Left forelimb (tissue), 1 donor: Measurements from ENCODE around the gene DNASE1L3.
A peak's percentile ranks its signal among the peaks of the same experiment; 100 is the strongest.

Experiments used
- DNase-seq: peaks from one replicate; pipeline ENCODE4 v3.0.0-alpha.2; 2018; ENCODE audit warnings: low spot score

Gene DNASE1L3

DNA sequence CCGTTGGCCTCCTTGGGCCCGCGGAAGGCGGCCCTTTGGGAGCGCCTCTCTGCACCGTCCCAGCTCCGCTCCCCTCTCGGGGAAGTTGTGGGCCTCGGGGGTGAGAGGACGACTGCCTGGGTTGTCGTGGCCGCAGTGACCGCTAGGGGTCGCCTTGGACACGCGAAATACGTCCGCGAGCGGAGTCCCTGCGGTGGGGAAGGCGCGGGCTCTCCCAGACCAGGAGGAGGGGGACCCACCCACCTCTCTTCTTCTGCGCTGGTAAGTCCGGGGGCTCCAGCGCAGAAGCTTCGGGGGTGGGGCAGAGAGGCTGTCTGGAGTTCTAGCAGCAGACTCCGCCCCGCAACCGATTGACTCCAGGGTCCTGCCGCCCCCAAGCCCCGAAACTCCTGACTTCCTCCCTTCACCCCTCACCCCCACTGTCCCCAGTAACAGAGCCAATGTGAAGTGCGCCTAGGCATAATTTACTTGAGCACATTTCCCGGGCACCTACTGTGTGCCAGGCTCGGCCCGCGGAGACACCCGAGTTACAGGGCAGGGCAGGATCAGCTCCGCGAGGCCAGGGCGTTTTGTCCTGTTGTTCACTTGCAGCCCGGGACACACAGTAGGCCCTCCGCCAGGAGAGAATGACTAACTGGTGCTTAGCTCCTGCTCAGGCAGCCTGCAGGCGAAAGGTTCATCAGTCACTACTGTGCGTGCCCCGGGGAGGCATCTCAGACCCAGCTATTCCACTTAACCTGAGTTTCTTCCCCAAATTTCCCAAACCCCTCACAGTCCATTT, 32.8 kb downstream of the DNASE1L3 start:
- DNase-seq = peak; percentile 93

DNA sequence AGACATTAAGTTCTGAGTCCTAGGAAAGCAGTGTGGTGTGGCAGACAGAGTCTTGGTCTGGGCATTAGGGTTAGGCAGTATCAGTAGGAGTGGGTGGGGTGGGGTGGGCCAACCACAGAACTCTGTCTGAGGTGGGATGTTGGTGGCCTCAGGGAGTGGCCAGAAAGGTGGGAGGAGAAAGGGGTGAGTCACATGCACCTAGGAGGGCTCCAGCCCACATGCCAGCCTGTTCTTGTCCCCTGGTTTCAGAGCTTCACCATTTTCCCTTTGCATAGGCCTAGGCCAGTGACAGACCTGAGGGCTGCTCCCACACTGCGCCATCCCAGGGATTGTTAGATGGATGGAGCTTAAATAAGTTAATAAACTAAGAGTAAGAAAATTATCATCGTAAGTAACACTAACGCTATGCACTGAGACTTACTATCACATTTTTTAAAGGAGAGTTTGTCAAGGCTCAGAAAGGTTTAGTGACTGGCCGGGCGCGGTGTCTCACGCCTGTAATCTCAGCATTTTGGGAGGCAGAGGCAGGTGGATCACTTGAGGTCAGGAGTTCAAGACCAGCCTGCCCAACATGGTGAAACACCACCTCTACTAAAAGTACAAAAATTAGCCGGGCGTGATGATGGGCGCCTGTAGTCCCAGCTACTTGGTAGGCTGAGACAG, 33.8 kb downstream of the DNASE1L3 start:
- no peak for DNase-seq

DNA sequence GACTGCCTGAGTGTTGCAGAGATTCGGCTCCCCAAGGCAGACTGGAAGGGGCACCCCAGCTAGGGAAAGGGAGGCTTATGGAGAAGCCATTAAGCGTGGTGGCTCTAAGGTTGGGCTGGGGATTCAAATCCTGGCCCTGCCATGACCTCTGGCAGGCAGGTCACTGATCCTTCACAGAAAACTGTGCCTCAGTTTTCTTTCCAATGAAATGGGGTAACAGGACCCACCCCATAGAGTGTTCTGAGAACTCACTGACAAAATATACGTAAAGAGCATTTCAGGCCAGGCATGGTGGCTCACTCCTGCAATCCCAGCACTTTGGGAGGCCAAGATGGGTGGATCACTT, 34.6 kb downstream of the DNASE1L3 start:
- DNase-seq = no peak

DNA sequence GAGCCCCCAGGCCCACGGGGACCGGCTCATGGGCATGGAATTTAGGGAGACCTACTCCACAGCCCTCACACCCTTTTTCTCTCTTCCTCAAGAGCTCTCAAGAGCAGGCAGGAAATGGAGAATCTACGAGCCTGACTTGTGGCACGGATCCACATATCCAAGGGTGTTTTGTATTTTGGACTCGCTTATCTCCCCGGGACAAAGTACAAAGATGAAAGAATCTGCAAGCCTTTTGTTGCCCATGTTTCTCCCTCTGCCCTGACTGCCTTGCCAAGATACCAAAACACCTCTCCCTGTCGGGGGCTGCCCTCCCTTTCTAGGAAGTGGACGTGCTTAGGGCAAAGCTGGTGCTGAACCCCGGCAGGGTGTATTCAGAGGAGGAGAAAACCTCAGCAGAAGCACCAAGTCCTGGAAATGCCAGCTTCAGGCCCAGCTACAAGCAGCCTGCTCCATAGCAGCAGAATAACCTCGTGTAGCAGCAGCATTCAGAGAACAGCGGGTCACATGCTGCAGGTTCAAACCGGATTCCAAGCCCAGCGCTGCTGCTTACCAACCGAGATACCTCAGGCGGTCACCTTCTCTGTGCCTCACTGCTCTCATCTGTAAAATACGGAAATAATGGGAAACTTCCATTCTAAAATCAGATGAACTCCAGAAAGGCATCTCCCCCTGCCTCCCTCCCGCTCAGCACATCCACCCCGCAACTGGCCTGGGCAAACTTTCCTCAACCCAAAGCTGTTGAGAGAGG, 35.2 kb downstream of the DNASE1L3 start:
- DNase-seq = no peak

DNA sequence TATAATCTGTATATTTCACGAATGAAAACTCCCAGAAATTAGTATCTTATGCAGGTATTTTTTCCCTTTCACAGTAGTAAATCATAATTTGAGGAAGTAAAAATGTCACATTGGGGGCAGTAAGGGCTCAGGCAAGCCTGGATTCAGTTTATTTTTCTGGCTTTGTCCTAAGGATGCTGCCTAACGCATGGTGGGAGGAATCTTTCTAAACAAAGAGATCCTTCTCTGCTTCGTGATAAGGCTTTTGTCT, 35.7 kb downstream of the DNASE1L3 start:
- no peak for DNase-seq

DNA sequence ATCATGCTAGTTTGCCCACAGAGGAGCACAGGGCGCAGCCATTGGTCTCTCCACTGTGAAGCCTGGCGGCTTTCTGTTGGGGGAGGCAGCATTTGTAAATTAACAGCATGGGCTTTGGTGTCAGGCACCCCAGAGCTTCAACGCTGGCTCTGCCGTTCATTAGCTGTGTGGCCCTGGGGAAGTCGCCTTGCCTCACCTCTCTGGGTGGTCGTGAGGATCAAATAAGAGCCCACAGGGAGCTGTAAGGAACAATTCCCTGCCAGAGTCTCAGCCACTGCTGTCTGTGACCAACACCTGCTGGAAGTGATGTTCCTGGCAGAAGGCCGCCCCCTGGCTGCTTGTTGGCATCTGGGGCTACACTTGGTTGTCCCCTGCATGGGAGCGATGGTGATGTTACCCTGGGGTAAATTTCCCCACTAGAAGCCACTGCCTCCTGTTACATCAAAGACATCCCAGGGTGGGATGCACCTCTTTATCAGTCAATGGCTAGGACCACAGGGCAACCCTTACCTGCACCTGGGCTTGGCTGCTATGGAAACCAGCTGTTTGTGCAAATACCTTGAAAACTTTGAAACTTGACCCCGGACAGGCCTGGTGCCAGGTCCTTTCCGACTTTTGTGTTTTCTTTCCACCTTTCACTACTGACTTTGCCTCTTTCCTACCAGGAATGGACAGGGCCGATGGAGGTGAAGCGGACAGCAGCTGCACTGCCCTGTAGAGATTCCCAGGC, 36.9 kb downstream of the DNASE1L3 start:
- no peak for DNase-seq

DNA sequence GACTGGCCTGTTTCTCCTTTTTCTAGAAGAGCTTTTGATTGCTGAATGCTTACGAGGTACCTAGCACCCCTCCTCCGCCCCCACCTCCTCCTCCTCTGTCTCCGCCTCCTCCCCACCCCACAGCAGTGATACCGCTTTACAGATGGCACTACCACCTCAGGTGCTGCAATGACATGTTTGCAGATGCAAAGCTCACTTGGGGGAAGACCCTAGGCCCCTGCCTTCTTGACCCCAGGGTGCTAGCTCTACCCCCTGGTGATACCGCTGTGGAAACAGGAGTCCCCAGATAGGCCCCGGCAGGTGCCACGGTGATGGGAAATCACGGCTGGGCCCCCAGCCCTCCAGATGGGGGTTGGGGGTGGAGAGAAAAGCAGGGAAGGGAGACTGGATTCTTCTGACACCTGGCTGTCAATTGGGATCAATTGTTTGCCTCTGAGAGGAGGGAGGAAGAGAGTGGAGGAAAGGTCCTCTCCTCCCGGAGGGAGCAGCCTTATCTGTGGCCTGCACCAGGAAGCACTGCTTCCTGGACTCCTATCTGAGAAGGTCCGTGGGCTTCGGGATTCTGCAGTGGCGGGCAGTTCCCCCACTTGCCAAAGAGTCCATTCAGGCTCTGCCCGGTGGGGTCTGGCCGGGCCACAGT, 37.6 kb downstream of the DNASE1L3 start:
- DNase-seq = no peak

DNA sequence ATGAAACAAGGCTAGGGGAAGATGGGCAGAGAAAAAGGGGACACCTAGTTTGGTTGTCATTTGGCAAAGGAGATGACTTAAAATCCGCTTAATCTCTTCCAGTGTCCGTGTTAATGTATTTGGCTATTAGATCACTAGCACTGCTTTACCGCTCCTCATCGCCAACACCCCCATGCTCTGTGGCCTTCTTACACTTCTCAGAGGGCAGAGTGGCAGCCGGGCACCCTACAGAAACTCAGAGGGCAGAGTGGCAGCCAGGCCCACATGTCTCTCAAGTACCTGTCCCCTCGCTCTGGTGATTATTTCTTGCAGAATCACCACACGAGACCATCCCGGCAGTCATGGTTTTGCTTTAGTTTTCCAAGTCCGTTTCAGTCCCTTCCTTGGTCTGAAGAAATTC, 39.6 kb downstream of the DNASE1L3 start:
- no peak for DNase-seq

DNA sequence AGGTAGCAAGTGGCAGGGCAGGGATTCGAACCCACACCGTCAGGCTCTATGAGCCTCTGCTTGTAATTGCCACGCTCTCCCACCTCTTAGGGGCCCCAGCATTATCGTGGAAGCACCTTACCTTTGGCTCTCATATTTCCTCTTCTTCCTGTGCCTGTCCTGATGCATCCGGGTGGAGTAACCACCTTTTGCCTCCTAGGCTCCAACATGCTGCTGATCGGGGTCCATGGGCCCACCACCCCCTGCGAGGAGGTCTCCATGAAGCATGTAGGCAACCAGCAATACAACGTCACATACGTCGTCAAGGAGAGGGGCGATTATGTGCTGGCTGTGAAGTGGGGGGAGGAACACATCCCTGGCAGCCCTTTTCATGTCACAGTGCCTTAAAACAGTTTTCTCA, 40.4 kb downstream of the DNASE1L3 start:
- DNase-seq = no peak

DNA sequence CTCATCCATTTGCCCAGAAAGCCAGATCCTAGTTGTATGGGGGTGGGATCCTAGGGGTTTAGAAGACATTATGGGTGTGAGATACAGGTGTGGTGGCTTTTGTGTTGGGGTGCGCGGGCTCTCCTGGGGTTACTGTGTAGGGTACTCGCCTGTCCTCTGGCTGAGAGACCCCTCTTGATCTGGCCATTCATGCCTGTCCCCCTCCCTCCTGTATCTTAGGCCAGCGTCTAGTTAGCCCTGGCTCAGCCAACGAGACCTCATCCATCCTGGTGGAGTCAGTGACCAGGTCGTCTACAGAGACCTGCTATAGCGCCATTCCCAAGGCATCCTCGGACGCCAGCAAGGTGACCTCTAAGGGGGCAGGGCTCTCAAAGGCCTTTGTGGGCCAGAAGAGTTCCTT, 41.4 kb downstream of the DNASE1L3 start:
- DNase-seq = no peak

DNA sequence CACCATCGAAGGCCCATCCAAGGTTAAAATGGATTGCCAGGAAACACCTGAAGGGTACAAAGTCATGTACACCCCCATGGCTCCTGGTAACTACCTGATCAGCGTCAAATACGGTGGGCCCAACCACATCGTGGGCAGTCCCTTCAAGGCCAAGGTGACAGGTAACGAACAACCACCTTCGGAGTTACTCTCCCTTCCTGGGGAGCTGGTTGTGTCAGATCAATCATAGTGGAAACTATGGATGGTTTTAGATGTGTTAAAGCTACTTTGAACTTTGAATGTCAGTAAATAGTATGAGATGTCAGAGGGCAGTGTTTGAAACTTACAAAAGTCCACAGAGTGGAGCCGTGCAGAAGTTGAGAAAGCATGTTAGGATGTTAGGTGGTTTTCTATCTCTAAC, 42.3 kb downstream of the DNASE1L3 start:
- no peak for DNase-seq

DNA sequence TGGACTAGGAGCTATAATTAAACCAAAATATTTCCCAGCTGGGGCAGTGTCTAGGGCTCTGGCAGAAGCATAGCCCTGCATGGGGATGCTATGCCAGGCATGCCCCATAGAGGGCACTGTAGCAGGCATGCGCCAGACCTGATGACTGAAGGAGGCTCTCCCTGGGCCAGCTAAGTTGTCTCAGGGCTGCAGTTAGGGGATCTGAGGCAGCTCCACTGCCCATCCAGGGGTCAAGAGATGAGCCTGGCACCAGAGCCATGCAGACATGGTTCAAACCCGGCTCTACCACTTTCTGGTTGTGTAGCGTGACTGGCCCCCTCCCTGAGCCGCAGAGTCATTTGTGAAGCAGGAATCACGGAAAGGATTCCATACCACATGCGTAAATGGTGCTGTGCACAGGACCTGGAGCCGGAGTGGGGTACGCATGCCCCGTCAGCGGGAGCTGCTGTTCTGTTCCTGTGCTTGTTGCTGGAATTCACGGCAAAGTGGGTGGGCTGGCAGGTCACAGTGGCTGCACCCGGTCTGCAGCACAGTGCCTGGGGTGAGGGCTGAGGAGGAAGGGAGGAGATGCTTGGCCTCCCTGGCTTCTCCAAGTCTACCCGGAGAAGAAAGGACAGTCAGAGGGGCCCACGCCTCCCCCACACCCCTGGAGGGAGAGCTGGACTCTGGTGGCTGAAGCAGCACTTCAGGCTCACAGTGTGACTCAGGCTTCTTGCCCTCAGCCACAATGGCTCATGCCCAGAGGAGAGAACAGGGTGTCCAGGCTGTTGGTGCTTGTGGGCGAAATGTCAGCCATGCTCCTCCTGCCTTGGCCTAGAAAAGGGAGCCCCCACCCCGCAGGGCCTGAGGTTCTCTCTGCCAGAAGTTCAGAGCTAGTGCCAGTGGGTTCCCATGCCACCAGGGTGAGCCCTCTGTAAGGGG, 43.1 kb downstream of the DNASE1L3 start:
- no peak for DNase-seq

DNA sequence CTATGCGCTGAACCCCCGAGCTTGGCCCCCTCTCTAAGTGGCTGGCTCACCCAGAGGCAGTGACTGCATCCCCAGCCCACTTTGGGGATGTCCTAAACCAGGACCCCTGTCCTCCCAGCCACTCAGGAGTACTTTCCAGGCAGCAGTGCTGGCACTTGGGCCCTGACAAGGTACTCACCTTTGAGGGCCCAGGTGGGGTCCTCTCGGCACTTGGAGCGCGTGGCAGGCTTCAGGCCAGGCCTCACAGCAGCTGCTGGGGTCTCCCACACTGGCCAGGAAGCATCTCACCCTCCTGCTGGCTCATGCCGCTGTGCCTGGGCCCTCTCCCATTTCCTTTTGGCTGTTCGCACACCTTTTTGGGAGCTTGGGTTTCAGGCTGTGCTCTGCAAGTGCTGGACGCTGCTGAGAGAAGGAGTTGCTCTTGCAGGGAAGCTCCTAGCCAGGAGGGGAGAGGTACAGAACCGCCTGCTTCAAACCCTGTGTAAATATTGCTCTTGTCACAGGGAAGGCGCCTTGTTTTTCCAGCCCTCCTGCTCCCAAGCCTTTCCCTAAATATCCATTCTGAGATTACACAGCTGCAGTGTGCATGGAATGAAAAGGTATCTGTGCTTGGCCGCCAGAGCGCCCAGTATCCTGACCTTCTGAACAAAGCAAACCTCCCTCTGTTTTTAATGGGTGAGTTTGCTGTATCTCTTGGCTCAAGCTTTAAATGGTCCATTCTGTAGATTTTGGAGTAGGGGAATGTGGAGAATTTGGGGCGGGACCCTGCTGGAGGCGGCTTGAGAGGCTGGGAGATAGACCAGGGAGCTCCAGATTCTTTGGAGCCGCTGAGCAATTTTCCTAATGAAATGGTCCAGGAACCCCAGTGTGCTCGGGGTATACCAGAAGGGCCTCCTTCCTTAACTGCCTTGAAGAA, 45.6 kb downstream of the DNASE1L3 start:
- no peak for DNase-seq

DNA sequence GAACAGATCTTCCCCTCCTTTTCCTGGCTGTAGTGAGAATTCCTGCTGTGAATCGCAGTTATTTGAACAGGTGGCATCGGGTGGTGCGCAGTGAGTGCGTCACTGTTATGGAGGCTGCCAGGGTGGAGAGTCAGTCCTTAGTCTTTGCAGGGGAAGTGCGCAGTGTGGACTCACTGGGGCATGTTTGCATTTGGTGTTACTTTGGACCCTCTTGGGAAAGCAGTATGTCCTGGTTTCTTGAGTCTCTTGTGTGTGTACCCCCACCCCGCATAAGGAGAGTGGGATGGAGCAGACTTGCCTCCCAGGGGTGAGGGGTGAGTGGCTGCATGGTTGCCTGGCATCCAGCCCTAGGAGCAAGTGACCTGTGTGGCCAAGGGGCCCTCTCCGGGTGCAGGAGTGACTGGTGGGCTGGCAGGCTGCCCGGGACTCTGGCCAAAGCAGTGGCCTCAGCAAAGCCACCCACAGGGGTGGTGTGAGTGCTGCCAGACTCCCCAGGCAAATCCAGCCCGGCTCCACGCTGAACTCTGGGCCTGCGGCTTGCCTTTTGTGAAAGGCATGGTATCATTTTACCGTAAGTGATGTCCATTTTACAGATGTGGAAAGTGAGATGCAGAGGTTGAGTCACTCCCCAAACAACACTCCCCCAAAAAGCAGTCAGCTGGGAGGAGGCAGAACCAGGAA, 46.4 kb downstream of the DNASE1L3 start:
- no peak for DNase-seq

DNA sequence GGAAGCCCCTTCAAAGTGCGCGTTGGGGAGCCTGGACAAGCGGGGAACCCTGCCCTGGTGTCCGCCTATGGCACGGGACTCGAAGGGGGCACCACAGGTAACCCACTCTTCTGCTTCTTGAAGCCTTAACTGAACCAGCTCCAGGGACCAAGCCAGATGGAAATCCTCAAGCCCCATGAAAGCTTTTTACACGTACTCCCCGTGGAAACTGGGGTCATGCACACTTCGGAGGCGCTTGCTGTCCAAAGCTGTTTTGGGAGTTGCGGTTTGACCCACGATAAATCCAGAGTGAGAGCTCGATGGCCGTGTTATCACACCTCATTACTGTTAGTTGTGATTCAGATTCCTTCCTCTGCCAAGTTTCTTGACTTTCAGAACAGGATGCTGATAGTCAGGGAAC, 47.5 kb downstream of the DNASE1L3 start:
- no peak for DNase-seq

DNA sequence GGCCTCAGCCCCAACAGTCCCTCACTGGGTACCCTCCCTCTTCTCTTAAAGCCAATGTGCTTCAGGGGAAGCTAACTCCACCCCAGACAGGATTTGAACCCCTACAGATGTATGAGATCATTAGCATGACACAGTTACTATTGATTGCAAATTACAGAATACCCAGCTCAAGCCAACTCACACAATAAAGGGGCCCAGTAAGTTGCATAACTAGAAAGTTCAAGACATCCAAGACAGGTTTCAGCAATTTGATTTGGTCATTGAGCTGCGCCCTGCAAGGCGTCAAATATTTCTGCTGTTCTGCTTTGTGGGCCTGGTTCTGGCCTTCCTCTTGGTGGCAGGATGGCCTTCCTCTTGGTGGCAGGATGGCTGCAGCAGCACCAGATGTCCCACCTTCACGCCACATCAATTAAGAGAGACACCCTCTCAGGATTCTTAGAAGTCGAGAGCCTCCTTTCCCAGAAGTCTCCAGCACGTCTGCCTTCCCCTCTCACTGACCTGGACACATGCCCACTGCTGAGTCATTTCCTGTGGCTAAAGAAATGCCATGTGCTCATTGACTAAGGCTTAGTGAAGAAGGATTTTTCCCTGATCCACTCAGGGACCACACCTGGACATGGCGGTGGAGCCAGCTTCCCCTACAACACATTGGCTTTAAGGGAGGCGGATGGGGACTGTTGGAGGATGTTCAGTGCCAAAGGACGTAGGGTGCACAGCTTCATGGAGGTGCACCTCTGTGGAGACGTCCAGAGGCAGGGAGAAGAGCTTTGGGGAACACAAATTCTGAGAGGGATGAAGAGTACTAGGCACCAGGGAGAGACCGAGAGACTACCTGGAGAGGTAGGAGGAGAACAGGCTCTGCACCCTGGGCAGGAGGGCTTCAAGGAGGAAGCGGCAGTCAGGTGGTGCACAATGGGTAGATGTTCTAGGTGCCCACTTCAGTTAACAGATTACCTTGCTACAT, 49.1 kb downstream of the DNASE1L3 start:
- DNase-seq = no peak

DNA sequence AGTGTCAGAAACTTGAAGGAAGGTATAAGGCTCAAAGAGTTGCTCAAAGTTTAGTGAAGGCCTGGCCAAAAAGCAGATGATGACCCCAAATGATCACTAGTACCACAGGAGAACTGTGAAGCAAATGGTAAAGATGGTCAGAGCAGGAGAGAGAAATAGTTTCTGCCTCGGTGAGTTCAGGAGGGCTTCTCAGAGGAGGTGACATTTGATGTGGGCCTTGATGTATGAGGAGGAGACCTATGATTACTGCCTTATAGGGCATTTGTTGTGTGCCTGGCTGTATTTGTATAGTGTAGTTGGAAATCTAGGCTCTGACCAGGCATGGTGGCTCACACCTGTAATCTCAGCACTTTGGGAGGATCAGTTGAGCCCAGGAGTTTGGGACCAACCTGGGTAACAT, 50.4 kb downstream of the DNASE1L3 start:
- no peak for DNase-seq

DNA sequence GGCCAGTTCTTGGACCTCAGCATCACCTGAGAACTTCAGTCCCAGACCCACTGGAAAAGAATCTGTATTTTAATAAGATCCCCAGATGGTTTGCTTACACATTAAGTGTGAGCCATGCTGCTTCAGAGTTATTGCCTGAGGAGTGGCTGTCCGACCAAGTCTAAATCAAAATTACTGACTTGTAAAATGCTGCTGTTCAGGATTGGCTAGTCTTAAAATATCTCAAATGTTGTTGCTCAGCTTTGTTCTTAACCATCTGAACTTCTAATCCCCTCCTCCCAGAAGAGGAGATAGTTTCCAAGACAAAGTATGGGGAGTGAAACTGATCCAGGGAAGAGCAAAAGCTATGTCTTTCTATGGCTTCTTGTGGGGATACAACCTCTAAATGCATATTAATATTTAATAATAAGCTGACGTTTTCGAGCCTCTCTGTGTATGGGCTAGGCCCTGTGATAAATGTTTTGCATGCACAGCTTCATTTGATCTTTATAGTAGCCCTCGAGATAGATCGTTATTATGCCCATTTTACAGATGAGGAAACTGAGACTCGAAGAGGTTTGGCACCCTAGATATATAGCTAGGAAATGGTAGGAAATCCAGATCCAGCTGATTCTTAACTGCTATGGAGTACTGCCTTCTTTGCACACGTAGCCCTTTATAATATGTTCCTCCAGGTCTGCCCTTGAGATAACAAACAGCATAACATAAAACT, 52.2 kb downstream of the DNASE1L3 start:
- DNase-seq = no peak
